Measurements from ENCODE around the gene MLLT3. TPM values are rescaled to one million over a fixed set of nuclear protein-coding genes. Genes with fewer than 3 reads are reported as not detected.
"Not testable (repeated sequence)": the region's sequence is repeated elsewhere in the genome, so short reads cannot be mapped to it uniquely, and the experiment has no call there.

Gene MLLT3
- total and polyA plus RNA-seq, 2 donors: 21.8 to 46.2 TPM

- no peaks in the 10 kb centered on the region for H3K27me3 ChIP-seq (ENCODE audit: control insufficient read depth in 2 of 2, insufficient read depth in 1 of 2, low read length in 1 of 2)
- DNase-seq (ENCODE audit: low read depth in 6 of 9, low spot score in 9 of 9): no peak
- H3K9me3 ChIP-seq (ENCODE audit: control insufficient read depth in 2 of 2, insufficient read depth in 1 of 2, low read length in 1 of 2): no peaks in the 10 kb centered on the region
- no peaks in the 10 kb centered on the region for H3K36me3 ChIP-seq (ENCODE audit: control insufficient read depth in 2 of 2, insufficient read depth in 2 of 2, low read length in 1 of 2)
- no peaks in the 10 kb centered on the region for H3K4me1 ChIP-seq (ENCODE audit: control insufficient read depth in 2 of 2, insufficient read depth in 2 of 2, low read length in 2 of 2)
- 94% methylated on average over 2 of the region's 2 CpGs for WGBS
- no peak overlapping the region for H3K27ac ChIP-seq (ENCODE audit: low read depth in 1 of 2, low read length in 1 of 2)
- H3K4me3 ChIP-seq (ENCODE audit: low read length in 2 of 2): no peak overlapping the region
Measured at GRCh38 chr9:20593537-20593936, 28.8 kb downstream of the MLLT3 start.

GRCh38 chr9:20593105-20593504 lies 29.2 kb downstream of the MLLT3 start:
- no peaks in the 10 kb centered on the region for H3K36me3 ChIP-seq (ENCODE audit: control insufficient read depth in 2 of 2, insufficient read depth in 2 of 2, low read length in 1 of 2)
- no peaks in the 10 kb centered on the region for H3K27me3 ChIP-seq (ENCODE audit: control insufficient read depth in 2 of 2, insufficient read depth in 1 of 2, low read length in 1 of 2)
- no peaks in the 10 kb centered on the region for H3K4me1 ChIP-seq (ENCODE audit: control insufficient read depth in 2 of 2, insufficient read depth in 2 of 2, low read length in 2 of 2)
- 96% methylated on average over 5 of the region's 5 CpGs for WGBS
- H3K9me3 ChIP-seq (ENCODE audit: control insufficient read depth in 2 of 2, insufficient read depth in 1 of 2, low read length in 1 of 2): no peaks in the 10 kb centered on the region
- DNase-seq (ENCODE audit: low read depth in 6 of 9, low spot score in 9 of 9): no peak
- H3K4me3 ChIP-seq (ENCODE audit: low read length in 2 of 2): no peak overlapping the region
- no peak overlapping the region for H3K27ac ChIP-seq (ENCODE audit: low read depth in 1 of 2, low read length in 1 of 2)

GRCh38 chr9:20592673-20593072 lies 29.6 kb downstream of the MLLT3 start:
- Histone ChIP-seq H3K36me3 (ENCODE audit: control insufficient read depth in 2 of 2, insufficient read depth in 2 of 2, low read length in 1 of 2) (no peaks in the 10 kb centered on the region), H3K4me3 (ENCODE audit: low read length in 2 of 2) (no peak overlapping the region), H3K4me1 (ENCODE audit: control insufficient read depth in 2 of 2, insufficient read depth in 2 of 2, low read length in 2 of 2) (no peaks in the 10 kb centered on the region), H3K27me3 (ENCODE audit: control insufficient read depth in 2 of 2, insufficient read depth in 1 of 2, low read length in 1 of 2) (no peaks in the 10 kb centered on the region), H3K9me3 (ENCODE audit: control insufficient read depth in 2 of 2, insufficient read depth in 1 of 2, low read length in 1 of 2) (no peaks in the 10 kb centered on the region), H3K27ac (ENCODE audit: low read depth in 1 of 2, low read length in 1 of 2) (no peak overlapping the region)
- no peak for DNase-seq (ENCODE audit: low read depth in 6 of 9, low spot score in 9 of 9)
- WGBS: 95% methylated on average over 1 of the region's 1 CpG

GRCh38 chr9:20591223-20591622 lies 31.1 kb downstream of the MLLT3 start:
- Histone ChIP-seq H3K9me3 (ENCODE audit: control insufficient read depth in 2 of 2, insufficient read depth in 1 of 2, low read length in 1 of 2) (no peaks in the 10 kb centered on the region), H3K4me3 (ENCODE audit: low read length in 2 of 2) (no peak overlapping the region), H3K27ac (ENCODE audit: low read depth in 1 of 2, low read length in 1 of 2) (no peak overlapping the region), H3K36me3 (ENCODE audit: control insufficient read depth in 2 of 2, insufficient read depth in 2 of 2, low read length in 1 of 2) (no peaks in the 10 kb centered on the region), H3K27me3 (ENCODE audit: control insufficient read depth in 2 of 2, insufficient read depth in 1 of 2, low read length in 1 of 2) (no peaks in the 10 kb centered on the region), H3K4me1 (ENCODE audit: control insufficient read depth in 2 of 2, insufficient read depth in 2 of 2, low read length in 2 of 2) (no peaks in the 10 kb centered on the region)
- DNase-seq (ENCODE audit: low read depth in 6 of 9, low spot score in 9 of 9): no peak
- 94% methylated on average over 4 of the region's 4 CpGs for WGBS

- Histone ChIP-seq H3K9me3 (ENCODE audit: control insufficient read depth in 2 of 2, insufficient read depth in 1 of 2, low read length in 1 of 2) (no peaks in the 10 kb centered on the region), H3K27ac (ENCODE audit: low read depth in 1 of 2, low read length in 1 of 2) (no peak overlapping the region), H3K36me3 (ENCODE audit: control insufficient read depth in 2 of 2, insufficient read depth in 2 of 2, low read length in 1 of 2) (no peaks in the 10 kb centered on the region), H3K4me3 (ENCODE audit: low read length in 2 of 2) (no peak overlapping the region), H3K4me1 (ENCODE audit: control insufficient read depth in 2 of 2, insufficient read depth in 2 of 2, low read length in 2 of 2) (no peaks in the 10 kb centered on the region), H3K27me3 (ENCODE audit: control insufficient read depth in 2 of 2, insufficient read depth in 1 of 2, low read length in 1 of 2) (no peaks in the 10 kb centered on the region)
- 96% methylated on average over 7 of the region's 7 CpGs for WGBS
- DNase-seq (ENCODE audit: low read depth in 6 of 9, low spot score in 9 of 9): no peak
Measured at GRCh38 chr9:20584968-20585643, 37.2 kb downstream of the MLLT3 start.

GRCh38 chr9:20583088-20583487 lies 39.2 kb downstream of the MLLT3 start:
- H3K4me1 ChIP-seq (ENCODE audit: control insufficient read depth in 2 of 2, insufficient read depth in 2 of 2, low read length in 2 of 2); DNase-seq (ENCODE audit: low read depth in 6 of 9, low spot score in 9 of 9); H3K27ac ChIP-seq (ENCODE audit: low read depth in 1 of 2, low read length in 1 of 2); H3K4me3 ChIP-seq (ENCODE audit: low read length in 2 of 2); H3K27me3 ChIP-seq (ENCODE audit: control insufficient read depth in 2 of 2, insufficient read depth in 1 of 2, low read length in 1 of 2); H3K36me3 ChIP-seq (ENCODE audit: control insufficient read depth in 2 of 2, insufficient read depth in 2 of 2, low read length in 1 of 2); H3K9me3 ChIP-seq (ENCODE audit: control insufficient read depth in 2 of 2, insufficient read depth in 1 of 2, low read length in 1 of 2): not testable (repeated sequence)
- WGBS: 89% methylated on average over 4 of the region's 4 CpGs

GRCh38 chr9:20582150-20582549 lies 40.1 kb downstream of the MLLT3 start:
- Histone ChIP-seq H3K27ac (ENCODE audit: low read depth in 1 of 2, low read length in 1 of 2) (no peak overlapping the region), H3K27me3 (ENCODE audit: control insufficient read depth in 2 of 2, insufficient read depth in 1 of 2, low read length in 1 of 2) (no peaks in the 10 kb centered on the region), H3K4me1 (ENCODE audit: control insufficient read depth in 2 of 2, insufficient read depth in 2 of 2, low read length in 2 of 2) (no peaks in the 10 kb centered on the region), H3K9me3 (ENCODE audit: control insufficient read depth in 2 of 2, insufficient read depth in 1 of 2, low read length in 1 of 2) (no peaks in the 10 kb centered on the region), H3K36me3 (ENCODE audit: control insufficient read depth in 2 of 2, insufficient read depth in 2 of 2, low read length in 1 of 2) (no peaks in the 10 kb centered on the region), H3K4me3 (ENCODE audit: low read length in 2 of 2) (no peak overlapping the region)
- 95% methylated on average over 3 of the region's 3 CpGs for WGBS
- no peak for DNase-seq (ENCODE audit: low read depth in 6 of 9, low spot score in 9 of 9)

- Histone ChIP-seq H3K4me3 (ENCODE audit: low read length in 2 of 2) (no peak overlapping the region), H3K9me3 (ENCODE audit: control insufficient read depth in 2 of 2, insufficient read depth in 1 of 2, low read length in 1 of 2) (no peaks in the 10 kb centered on the region), H3K4me1 (ENCODE audit: control insufficient read depth in 2 of 2, insufficient read depth in 2 of 2, low read length in 2 of 2) (no peaks in the 10 kb centered on the region), H3K27ac (ENCODE audit: low read depth in 1 of 2, low read length in 1 of 2) (no peak overlapping the region), H3K36me3 (ENCODE audit: control insufficient read depth in 2 of 2, insufficient read depth in 2 of 2, low read length in 1 of 2) (no peaks in the 10 kb centered on the region), H3K27me3 (ENCODE audit: control insufficient read depth in 2 of 2, insufficient read depth in 1 of 2, low read length in 1 of 2) (no peaks in the 10 kb centered on the region)
- DNase-seq (ENCODE audit: low read depth in 6 of 9, low spot score in 9 of 9): no peak
- WGBS: 95% methylated on average over 2 of the region's 2 CpGs
Measured at GRCh38 chr9:20580673-20581072, 41.6 kb downstream of the MLLT3 start.

- Histone ChIP-seq H3K27ac (ENCODE audit: low read depth in 1 of 2, low read length in 1 of 2) (no peak overlapping the region), H3K36me3 (ENCODE audit: control insufficient read depth in 2 of 2, insufficient read depth in 2 of 2, low read length in 1 of 2) (no peaks in the 10 kb centered on the region), H3K4me3 (ENCODE audit: low read length in 2 of 2) (no peak overlapping the region), H3K9me3 (ENCODE audit: control insufficient read depth in 2 of 2, insufficient read depth in 1 of 2, low read length in 1 of 2) (no peaks in the 10 kb centered on the region), H3K4me1 (ENCODE audit: control insufficient read depth in 2 of 2, insufficient read depth in 2 of 2, low read length in 2 of 2) (no peaks in the 10 kb centered on the region), H3K27me3 (ENCODE audit: control insufficient read depth in 2 of 2, insufficient read depth in 1 of 2, low read length in 1 of 2) (no peaks in the 10 kb centered on the region)
- no peak for DNase-seq (ENCODE audit: low read depth in 6 of 9, low spot score in 9 of 9)
- 96% methylated on average over 2 of the region's 2 CpGs for WGBS
Measured at GRCh38 chr9:20579524-20580314, 42.6 kb downstream of the MLLT3 start.

Data from thymus (tissue), 11 donors.